NCI-H2107 (cell line): ENCODE results near the gene ST6GAL1.

Experiments
- DNase-seq: peaks from one replicate; lab custom pipeline; 2025; lab: John Stamatoyannopoulos, UW

Gene ST6GAL1

GRCh38 chr3:186915806-186916796 lies 14.2 kb upstream of the ST6GAL1 start:
- DNase-seq = peak; percentile 35

GRCh38 chr3:186917512-186918312 lies 12.6 kb upstream of the ST6GAL1 start:
- no peak for DNase-seq

- no peak for DNase-seq
These were observed 10.0 kb upstream of the ST6GAL1 start for GRCh38 chr3:186920301-186920700.

GRCh38 chr3:186920796-186921195 lies 9.5 kb upstream of the ST6GAL1 start:
- no peak for DNase-seq

GRCh38 chr3:186921578-186921977 lies 8.7 kb upstream of the ST6GAL1 start:
- DNase-seq = no peak

- DNase-seq = no peak
These were observed 8.1 kb upstream of the ST6GAL1 start for GRCh38 chr3:186922224-186922623.

- no peak for DNase-seq
These were observed 7.5 kb upstream of the ST6GAL1 start for GRCh38 chr3:186922790-186923189.

- DNase-seq = no peak
These were observed 7.1 kb upstream of the ST6GAL1 start for GRCh38 chr3:186923241-186923640.

- DNase-seq = no peak
These were observed 4.5 kb upstream of the ST6GAL1 start for GRCh38 chr3:186925826-186926225.

- DNase-seq = no peak
These were observed 1.1 kb upstream of the ST6GAL1 start for GRCh38 chr3:186929186-186929585.

- no peak for DNase-seq
These were observed 641 bp upstream of the ST6GAL1 start for GRCh38 chr3:186929685-186930084.

- DNase-seq = peak; percentile 63
These were observed 560 bp downstream of the ST6GAL1 start for GRCh38 chr3:186930641-186931531.

GRCh38 chr3:186931532-186932280 lies 1.4 kb downstream of the ST6GAL1 start:
- DNase-seq = peak; percentile 58

- DNase-seq = no peak
These were observed 2.2 kb downstream of the ST6GAL1 start for GRCh38 chr3:186932281-186933181.

- DNase-seq = no peak
These were observed 3.5 kb downstream of the ST6GAL1 start for GRCh38 chr3:186933816-186934215.

GRCh38 chr3:186935133-186935532 lies 4.8 kb downstream of the ST6GAL1 start:
- DNase-seq = no peak

GRCh38 chr3:186937017-186937875 lies 6.9 kb downstream of the ST6GAL1 start:
- no peak for DNase-seq

- DNase-seq = no peak
These were observed 8.4 kb downstream of the ST6GAL1 start for GRCh38 chr3:186938716-186939115.

GRCh38 chr3:186939536-186939935 lies 9.2 kb downstream of the ST6GAL1 start:
- DNase-seq = no peak
